GM18909 (cell line): ENCODE results near the gene FEM1C.
"Not testable (repeated sequence)": the region's sequence is repeated elsewhere in the genome, so short reads cannot be mapped to it uniquely, and the experiment has no call there.

Source experiments
- ATAC-seq: cut with Tn5 transposase; IDR thresholded peaks from one replicate; pipeline ENCODE4 v1.9.1; 2021; ENCODE audit warnings: mild to moderate bottlenecking; ENCODE audit not compliant: unreplicated experiment, poor library complexity

FEM1C gene

DNA sequence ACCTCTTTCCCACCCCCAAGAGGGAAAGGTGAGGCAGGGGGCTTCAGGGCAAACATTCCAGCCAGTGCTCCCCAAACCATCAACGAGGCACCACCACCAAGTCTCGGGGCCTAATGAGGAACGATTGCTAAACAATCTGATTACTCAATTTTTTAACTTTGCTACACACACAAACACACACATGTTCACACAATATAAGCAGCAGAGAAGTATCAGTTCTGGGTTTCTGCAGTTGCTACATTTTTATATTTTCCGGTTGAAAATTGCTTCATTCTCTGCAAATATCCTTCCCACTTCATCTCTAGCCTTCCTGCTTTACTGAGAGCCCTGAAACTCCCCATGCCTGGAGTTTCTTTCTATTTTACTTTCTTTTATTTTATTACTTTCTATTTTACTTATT lies 60.2 kb downstream of the FEM1C start:
- ATAC-seq = no peak

GRCh38 chr5:115480900-115481299 lies 63.7 kb downstream of the FEM1C start:
- ATAC-seq = no peak

GRCh38 chr5:115480271-115480670 lies 64.3 kb downstream of the FEM1C start:
- ATAC-seq = peak; percentile 67

DNA sequence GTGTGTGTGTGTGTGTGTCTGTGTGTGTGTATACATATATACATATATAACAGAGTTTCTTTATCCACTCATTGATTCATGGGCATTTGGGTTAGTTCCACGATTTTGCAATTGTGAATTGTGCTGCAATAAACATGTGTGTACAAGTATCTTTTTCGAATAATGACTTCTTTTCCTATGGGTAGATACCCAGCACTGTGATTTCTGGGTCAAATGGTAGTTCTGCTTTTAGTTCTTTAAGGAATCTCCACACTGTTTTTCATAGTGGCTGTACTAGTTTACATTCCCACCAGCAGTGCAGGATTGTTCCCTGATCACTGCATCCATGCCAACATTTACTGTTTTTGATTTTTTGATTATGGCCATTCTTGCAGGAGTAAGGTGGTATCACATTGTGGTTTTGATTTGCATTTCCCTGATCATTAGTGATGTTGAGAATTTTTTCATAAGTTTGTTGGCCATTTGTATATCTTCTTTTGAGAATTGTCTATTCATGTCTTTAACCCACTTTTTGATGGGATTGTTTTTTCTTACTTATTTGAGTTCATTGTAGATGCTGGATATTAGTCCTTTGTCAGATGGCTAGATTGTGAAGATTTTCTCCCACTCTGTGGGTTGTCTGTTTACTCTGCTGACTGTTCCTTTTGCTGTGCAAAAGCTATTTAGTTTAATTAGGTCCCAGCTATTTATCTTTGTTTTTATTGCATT lies 65.3 kb downstream of the FEM1C start:
- ATAC-seq = not testable (repeated sequence)

DNA sequence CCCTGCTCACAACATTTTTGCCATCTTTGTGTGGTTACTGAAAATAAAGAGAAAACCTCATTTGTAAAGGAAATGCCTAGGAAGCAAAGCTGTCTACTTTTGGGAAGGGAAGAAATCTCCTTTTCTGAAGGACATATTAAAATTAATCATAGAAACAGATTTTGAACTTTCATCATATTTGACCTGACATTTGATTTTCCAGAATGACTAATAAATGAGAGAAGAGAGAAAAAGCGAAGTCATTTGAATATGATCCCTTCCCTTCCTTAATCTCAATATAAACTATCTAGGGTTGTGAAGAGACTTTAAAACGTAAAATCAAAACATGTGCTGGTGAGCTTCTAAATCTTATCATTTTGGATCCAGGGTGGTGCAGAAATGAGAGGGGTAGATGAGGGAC lies 66.3 kb downstream of the FEM1C start:
- ATAC-seq = no peak

DNA sequence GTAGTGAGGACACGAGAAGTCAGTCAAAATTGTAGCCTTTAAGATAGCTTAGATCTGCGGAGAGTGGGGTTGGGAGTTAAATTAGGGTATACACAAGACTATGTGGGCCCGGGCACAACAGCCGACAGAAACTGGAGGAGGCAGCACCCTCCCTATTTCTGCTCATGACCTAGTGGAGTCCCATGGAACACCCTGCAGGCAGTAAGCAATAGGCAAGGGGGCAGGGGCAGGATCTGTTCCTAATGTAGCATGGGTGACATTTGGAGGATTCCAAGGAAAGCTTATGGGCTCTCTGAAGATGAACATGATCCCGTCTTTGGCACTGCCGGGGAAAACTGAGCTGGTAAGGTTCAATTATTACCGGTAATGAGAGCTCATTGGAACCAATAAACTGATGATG lies 67.0 kb downstream of the FEM1C start:
- ATAC-seq = no peak

DNA sequence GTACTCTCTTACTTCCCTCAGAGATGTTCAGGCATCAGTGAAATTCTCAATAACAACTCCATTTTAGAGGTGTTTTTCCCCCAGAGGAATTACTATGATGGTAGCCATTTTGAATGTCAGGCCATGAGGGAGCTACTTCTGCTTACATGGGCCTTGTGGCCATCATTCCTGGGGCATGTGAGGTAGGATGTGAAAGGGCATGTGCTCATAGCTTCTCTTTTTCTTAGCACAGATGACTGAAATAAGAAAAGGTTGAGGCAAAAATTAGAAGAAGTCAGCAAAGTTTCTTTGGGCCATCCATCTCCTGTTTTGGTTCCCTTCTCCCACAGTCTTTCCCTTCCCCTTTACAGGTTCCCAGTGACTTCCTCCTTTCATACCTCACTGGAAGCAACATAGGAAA lies 68.8 kb downstream of the FEM1C start:
- no peak for ATAC-seq

DNA sequence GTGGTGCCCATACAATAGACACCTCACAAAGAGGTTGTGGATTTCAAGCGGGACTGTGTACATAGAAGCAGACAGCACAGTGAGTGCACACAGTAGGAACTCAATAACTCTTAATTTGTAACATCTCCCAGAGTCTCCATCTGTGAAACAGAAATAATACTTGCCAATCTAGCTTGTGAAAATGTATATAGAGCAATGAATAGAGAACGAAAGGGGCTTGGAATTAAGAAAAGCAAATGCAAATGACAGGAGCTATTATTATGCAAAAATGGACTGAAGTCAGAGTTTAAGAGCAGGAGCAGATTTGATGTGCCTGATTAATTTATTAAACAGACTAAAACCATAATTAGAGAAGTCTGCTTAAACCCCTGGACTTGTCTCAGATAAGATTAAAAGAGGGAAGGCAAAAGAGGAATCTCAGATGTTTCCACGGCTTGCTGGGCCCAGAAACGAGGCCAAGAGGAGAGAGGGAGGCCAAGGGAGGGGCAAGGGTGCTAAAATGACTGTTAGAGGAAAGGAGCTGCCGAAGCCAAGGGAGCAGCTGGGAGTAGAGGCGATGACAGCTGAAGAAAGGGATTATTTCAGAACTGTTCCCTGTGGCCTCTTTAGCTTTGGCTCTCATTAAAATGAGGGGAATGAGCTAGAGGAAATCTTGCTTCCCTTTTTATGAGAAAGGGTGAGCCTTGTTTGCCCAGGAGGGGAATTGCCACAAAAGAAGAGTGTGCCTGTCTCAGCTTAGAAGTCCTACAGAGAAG lies 72.1 kb downstream of the FEM1C start:
- ATAC-seq = no peak

- no peak for ATAC-seq
Observed at GRCh38 chr5:115471345-115472063, 73.1 kb downstream of the FEM1C start.

- ATAC-seq = no peak
Observed at GRCh38 chr5:115470921-115471320, 73.7 kb downstream of the FEM1C start.
